Activated B cell treated with CpG ODN at 0.5 μM for 24 hours (primary cell): ENCODE results near the gene TMC4. TPM values are rescaled to one million over a fixed set of nuclear protein-coding genes. Genes with fewer than 3 reads are reported as not detected.

Experiments
- ATAC-seq: fragments of 200-7000 bp; cut with Tn5 transposase; one replicate; pipeline ENCODE4 v1.10.0; 2021; ENCODE audit warnings: low read depth, mild to moderate bottlenecking, moderate library complexity
- CTCF ChIA-PET: fragments of 350-600 bp; sonication (Branson Sonifier 250); formaldehyde crosslinking; loops from one replicate; lab custom pipeline; 2021; ENCODE audit warnings: antibody characterized with exemption; lab: Charles Lee
- POLR2A ChIA-PET: fragments of 350-600 bp; sonication (Branson Sonifier 250); formaldehyde crosslinking; loops from one replicate; lab custom pipeline; 2021; ENCODE audit warnings: antibody characterized with exemption; lab: Charles Lee
- DNase-seq: peaks from one replicate; pipeline ENCODE4 v3.0.0; 2022
- H3K27ac Mint-ChIP-seq: one replicate; pipeline ENCODE4 v1.8.0; 2020; ENCODE audit warnings: mixed read lengths
- H3K27me3 Mint-ChIP-seq: one replicate; pipeline ENCODE4 v1.8.0; 2021; ENCODE audit warnings: mixed read lengths
- H3K36me3 Mint-ChIP-seq: one replicate; pipeline ENCODE4 v1.8.0; 2021; ENCODE audit warnings: low read depth, mixed read lengths
- H3K4me1 Mint-ChIP-seq: one replicate; pipeline ENCODE4 v1.8.0; 2021; ENCODE audit warnings: mixed read lengths
- H3K4me3 Mint-ChIP-seq: one replicate; pipeline ENCODE4 v1.8.0; 2020; ENCODE audit warnings: mild to moderate bottlenecking, mixed read lengths
- H3K9me3 Mint-ChIP-seq: one replicate; pipeline ENCODE4 v1.8.0; 2020; ENCODE audit warnings: mixed read lengths
- intact Hi-C: fragments of 100-400 bp; cut with micrococcal nuclease; formaldehyde crosslinking; loops from one replicate; pipeline ENCODE4 v1.15.1; 2024
- total RNA-seq: library from RNA; stranded (reverse); gene quantifications from 2 replicates; pipeline ENCODE4 v1.2.3, GENCODE V29; 2022
- TF ChIP-seq, protein P1 (sequence below): fragments of 200-600 bp; IDR thresholded peaks from one replicate; pipeline ENCODE4 v1.8.0; 2022; ENCODE audit warnings: antibody characterized with exemption, mild to moderate bottlenecking

Gene TMC4
- total RNA-seq, 1 donor from 2014 or later: not detected

DNA sequence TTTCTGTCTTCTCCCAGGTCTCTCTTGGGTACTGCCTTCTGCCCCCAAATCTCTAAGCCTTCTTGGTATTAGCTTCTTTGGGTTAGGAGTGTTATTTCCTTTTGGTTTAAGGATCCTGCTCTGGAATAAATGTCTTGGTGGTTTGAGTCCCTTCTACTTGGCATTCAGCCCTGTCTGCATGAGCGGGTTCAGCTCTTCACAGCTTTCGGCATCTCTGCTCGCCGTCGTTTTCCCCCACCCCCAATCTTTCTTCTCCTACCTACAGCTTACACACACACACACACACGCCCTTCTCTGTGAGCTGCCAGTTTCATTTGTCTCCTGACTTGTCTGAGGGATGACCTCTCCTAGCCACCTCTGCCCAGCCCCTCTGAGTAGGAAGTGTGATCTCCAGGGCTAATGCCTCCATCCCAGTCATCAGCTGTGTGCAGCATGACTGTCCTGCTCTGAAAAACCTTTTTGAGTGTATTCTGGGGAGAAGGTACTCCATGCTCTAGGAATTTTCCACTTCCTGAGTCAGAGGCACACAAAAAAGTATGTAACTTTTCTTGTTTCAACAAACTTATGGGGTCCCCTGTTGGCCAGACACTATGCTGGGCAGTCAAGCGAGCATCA, 30.7 kb downstream of the TMC4 start:
- Mint-ChIP-seq H3K4me3 (no peak overlapping the region), H3K4me1 (peaks cover 38% of the 10 kb centered on the region), H3K27ac (no peak overlapping the region), H3K27me3 (no peaks in the 10 kb centered on the region), H3K36me3 (peaks cover 75% of the 10 kb centered on the region), H3K9me3 (no peaks in the 10 kb centered on the region)
- TF ChIP-seq, protein P1, sequence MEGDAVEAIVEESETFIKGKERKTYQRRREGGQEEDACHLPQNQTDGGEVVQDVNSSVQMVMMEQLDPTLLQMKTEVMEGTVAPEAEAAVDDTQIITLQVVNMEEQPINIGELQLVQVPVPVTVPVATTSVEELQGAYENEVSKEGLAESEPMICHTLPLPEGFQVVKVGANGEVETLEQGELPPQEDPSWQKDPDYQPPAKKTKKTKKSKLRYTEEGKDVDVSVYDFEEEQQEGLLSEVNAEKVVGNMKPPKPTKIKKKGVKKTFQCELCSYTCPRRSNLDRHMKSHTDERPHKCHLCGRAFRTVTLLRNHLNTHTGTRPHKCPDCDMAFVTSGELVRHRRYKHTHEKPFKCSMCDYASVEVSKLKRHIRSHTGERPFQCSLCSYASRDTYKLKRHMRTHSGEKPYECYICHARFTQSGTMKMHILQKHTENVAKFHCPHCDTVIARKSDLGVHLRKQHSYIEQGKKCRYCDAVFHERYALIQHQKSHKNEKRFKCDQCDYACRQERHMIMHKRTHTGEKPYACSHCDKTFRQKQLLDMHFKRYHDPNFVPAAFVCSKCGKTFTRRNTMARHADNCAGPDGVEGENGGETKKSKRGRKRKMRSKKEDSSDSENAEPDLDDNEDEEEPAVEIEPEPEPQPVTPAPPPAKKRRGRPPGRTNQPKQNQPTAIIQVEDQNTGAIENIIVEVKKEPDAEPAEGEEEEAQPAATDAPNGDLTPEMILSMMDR: no peak
- DNase-seq: no peak
- intact Hi-C loops: no loop called here
- no peak for ATAC-seq
- CTCF ChIA-PET: interaction anchor here (1.0 kb wide), 1 partner anchor 17 kb away, joined by 3 read pairs; the partner anchor contains the start of gene LENG1
- POLR2A ChIA-PET: interaction anchor here (0.6 kb wide), 1 partner anchor 15 kb away, joined by 3 read pairs; no protein-coding TSS in a partner anchor

DNA sequence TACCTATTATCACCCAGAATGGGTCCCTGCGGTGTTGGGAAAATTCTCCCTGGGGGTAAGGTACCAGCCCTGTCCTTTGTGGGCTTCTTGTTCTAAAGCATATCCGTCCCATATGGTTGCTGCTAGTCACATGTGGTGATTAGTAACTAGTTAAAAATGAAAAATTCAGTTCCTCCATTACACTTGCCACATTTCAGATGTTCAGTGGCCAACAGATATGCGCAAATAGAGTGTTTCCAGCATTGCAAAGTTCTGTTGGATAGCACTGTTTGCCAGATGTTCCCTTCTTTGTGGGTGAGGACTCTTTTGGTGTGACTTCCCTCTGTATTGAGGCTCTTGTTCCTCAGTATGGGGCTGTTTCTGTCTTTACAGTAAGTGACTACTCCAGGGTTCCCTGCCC, 31.6 kb downstream of the TMC4 start:
- intact Hi-C loops: no loop called here
- DNase-seq: no peak
- ChIA-PET POLR2A (interaction anchor here (0.6 kb wide), 2 partner anchors 16 to 58 kb away, joined by 3 read pairs; no protein-coding TSS in a partner anchor), CTCF (interaction anchor here (1.0 kb wide), 1 partner anchor 18 kb away, joined by 3 read pairs; the partner anchor contains the start of gene LENG1)
- no peak overlapping the region for H3K27ac Mint-ChIP-seq
- no peaks in the 10 kb centered on the region for H3K9me3 Mint-ChIP-seq
- peaks cover 46% of the 10 kb centered on the region for H3K4me1 Mint-ChIP-seq
- TF ChIP-seq, protein P1: no peak
- no peak for ATAC-seq
- H3K4me3 Mint-ChIP-seq: no peak overlapping the region
- peaks cover 66% of the 10 kb centered on the region for H3K36me3 Mint-ChIP-seq
- H3K27me3 Mint-ChIP-seq: no peaks in the 10 kb centered on the region

DNA sequence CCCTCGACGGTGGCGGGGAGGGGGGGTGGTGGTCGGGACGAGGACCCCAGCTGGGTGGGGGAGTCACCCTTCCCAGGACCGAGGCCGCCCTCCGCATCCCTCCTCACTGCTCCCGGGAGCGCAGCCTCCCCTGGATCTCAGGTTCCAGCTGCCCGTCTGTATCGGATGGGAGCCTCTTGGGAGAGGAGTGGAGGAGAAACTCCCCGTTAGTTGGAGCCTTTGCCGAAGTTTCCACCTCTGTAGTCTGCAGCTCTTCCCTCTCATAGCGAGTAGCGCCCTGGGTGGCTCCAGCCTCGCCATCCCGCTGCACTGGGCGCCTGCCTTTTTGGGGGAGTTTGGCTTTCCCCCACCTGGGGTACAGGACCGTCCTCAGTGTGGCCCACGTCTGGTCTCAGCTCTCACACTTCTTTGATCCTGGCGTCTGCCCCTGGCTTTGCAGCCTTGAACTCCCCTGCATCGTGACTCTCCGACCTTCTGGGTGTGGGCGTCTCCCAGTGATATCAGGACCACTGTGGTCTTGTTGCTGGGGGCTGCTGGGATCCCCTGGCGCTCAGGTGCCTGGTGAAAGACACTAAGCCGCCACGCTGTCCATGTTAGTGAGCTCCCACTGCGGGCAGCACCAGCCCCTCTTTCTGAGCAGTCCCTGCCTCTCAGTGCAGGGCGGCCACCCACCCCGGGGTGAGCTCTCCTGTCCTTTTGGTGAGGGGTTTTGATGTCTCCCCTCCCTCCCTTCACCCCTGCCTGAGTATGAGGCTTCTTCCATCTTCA, 34.3 kb downstream of the TMC4 start:
- intact Hi-C loops: no loop called here
- ATAC-seq (no peak), DNase-seq (no peak)
- Mint-ChIP-seq H3K27ac (peak overlapping the region; percentile 83), H3K27me3 (no peaks in the 10 kb centered on the region), H3K4me3 (peak overlapping the region; percentile 85), H3K9me3 (no peaks in the 10 kb centered on the region), H3K4me1 (peaks cover 51% of the 10 kb centered on the region), H3K36me3 (peaks cover 40% of the 10 kb centered on the region)
- TF ChIP-seq, protein P1: no peak
- POLR2A ChIA-PET: interaction anchor here (0.6 to 3.8 kb wide), 5 partner anchors 12 to 310 kb away, joined by 3 to 69 read pairs (median 17); partner anchors contain the start of genes LENG1, LENG8 and RPS9
- CTCF ChIA-PET: no interaction called here

GRCh38 chr19:54137699-54138488, 35.1 kb downstream of the TMC4 start, which contains the start of gene CNOT3:
CNOT3 (plus strand) TSS chr19:54137762; CDS start chr19:54142979, 5,217 bp downstream.
- H3K27me3 Mint-ChIP-seq: no peaks in the 10 kb centered on the region
- H3K4me1 Mint-ChIP-seq: peaks cover 51% of the 10 kb centered on the region
- DNase-seq (no peak), ATAC-seq (no peak)
- intact Hi-C loops: loop anchor here (1.0 to 2.0 kb wide), 8 partner anchors 21 to 1247 kb away; partner anchors contain the start of genes LENG1, MYADM, NDUFA3 and PRPF31
- H3K27ac Mint-ChIP-seq: peak within 1 kb of the TSS; percentile 90
- POLR2A ChIA-PET: interaction anchor here (0.5 to 3.8 kb wide), 17 partner anchors 13 to 1462 kb away, joined by 3 to 69 read pairs (median 5); partner anchors contain the start of genes FIZ1, LENG1, LENG8 and LENG9
- no peaks in the 10 kb centered on the region for H3K9me3 Mint-ChIP-seq
- TF ChIP-seq, protein P1: no peak
- H3K4me3 Mint-ChIP-seq: peak within 1 kb of the TSS; percentile 85
- CTCF ChIA-PET: interaction anchor here (0.9 to 1.7 kb wide), 2 partner anchors 24 to 51 kb away, joined by 3 to 8 read pairs; partner anchors contain the start of gene MBOAT7
- H3K36me3 Mint-ChIP-seq: peaks cover 32% of the 10 kb centered on the region
